BLaER1 treated with 17β-estradiol and CSF1 and Interleukin-3, amounts not matched to agents 10 nM and 100 nM (cell line): Measurements from ENCODE around the gene RAPGEF5.

Source experiments
- H3K27ac ChIP-seq, 11 experiments: shearing (Covaris generic); formaldehyde crosslinking; 2 replicates each; pipeline ENCODE4 v1.8.1; 2022
- H3K27me3 ChIP-seq, 11 experiments: shearing (Covaris generic); formaldehyde crosslinking; 2 replicates each; pipeline ENCODE4 v1.8.1; 2022
- H3K36me3 ChIP-seq, 11 experiments: shearing (Covaris generic); formaldehyde crosslinking; 2 replicates each; pipeline ENCODE4 v1.8.1; 2022
- H3K4me1 ChIP-seq, 10 experiments: shearing (Covaris generic); formaldehyde crosslinking; 2 replicates each; pipeline ENCODE4 v1.8.1; 2022
- H3K4me2 ChIP-seq, 11 experiments: shearing (Covaris generic); formaldehyde crosslinking; 2 replicates each; pipeline ENCODE4 v1.8.1; 2022
- H3K4me3 ChIP-seq, 10 experiments: shearing (Covaris generic); formaldehyde crosslinking; 2 replicates each; pipeline ENCODE4 v1.8.1; 2022
- H3K9ac ChIP-seq, 11 experiments: shearing (Covaris generic); formaldehyde crosslinking; 2 replicates each; pipeline ENCODE4 v1.8.1; 2022
- H3K9me3 ChIP-seq, 11 experiments: shearing (Covaris generic); formaldehyde crosslinking; replicated peaks in 1 of 11; 2 replicates each; pipeline ENCODE4 v1.8.1; 2022
- H4K20me1 ChIP-seq, 11 experiments: shearing (Covaris generic); formaldehyde crosslinking; 2 replicates each; pipeline ENCODE4 v1.8.1; 2022
- Cebpa-rat ChIP-seq, 11 experiments: shearing (Covaris generic); IDR thresholded peaks; 2 replicates each; pipeline ENCODE4 v1.8.1; 2022

The RAPGEF5 gene

DNA sequence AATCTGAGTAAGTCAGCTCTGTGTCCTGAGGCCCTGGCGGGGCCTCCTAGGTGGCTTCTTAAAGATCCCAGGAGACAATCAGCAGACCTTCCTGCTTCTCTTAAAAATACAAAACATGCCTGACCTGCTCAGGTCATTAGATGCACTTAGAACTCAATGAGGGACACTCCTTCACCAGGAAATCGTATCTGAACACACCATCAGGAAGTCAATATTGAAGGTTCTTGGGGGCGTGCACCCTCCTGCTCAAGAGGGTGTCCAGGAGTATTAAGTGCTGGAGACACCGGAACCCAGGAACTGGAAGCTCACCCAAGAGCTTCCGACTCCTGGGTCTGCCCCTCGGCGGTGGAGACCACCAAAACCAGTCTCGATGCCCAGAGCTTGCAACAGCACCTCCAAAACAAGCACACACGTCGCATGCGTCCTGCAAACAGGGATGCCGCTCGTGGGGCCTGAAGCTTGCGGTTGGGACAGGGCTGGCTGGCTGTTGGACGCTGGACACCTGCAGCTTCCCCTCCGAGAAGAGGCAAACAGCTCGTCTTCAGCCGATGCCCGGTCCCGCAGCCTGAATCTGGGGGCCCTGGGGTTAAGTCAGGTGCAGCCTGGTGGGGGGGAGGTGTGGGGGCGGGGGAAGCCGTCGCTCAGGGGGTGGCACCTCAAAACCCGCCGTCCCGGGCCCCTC lies 803 bp downstream of the RAPGEF5 start:
- Histone ChIP-seq H4K20me1 (no peaks in the 10 kb centered on the region), H3K4me2 (peak overlapping the region; percentile 75 to 99 (median 93)), H3K9me3 (peaks cover 28 to 39% (median 32%) of the 10 kb centered on the region in 11 experiments), H3K9ac (peak overlapping the region; percentile 60 to 95 (median 79); a peak in 21 of 22 replicates), H3K36me3 (peaks cover 0 to 37% (median 7%) of the 10 kb centered on the region in 11 experiments; a peak in 12 of 22 replicates), H3K4me1 (peaks cover 4 to 27% (median 14%) of the 10 kb centered on the region in 10 experiments; a peak in 18 of 20 replicates), H3K27ac (peak overlapping the region in 9 of 11 experiments; percentile 30 to 91 (median 74); a peak in 17 of 22 replicates), H3K4me3 (peak overlapping the region; percentile 58 to 89 (median 82)), H3K27me3 (peaks cover 0 to 26% (median 0%) of the 10 kb centered on the region in 11 experiments; a peak in 6 of 22 replicates)
- TF ChIP-seq Cebpa-rat (IDR thresholded peaks at IDR 0.05), result no peak

GRCh38 chr7:22355620-22356009 lies 1.3 kb downstream of the RAPGEF5 start:
- Histone ChIP-seq H3K4me1 (peaks cover 4 to 30% (median 14%) of the 10 kb centered on the region in 10 experiments; a peak in 18 of 20 replicates), H3K4me2 (peak overlapping the region; percentile 75 to 99 (median 93); a peak in 21 of 22 replicates), H4K20me1 (no peaks in the 10 kb centered on the region), H3K27ac (peak overlapping the region in 4 of 11 experiments; percentile 0 to 91 (median 82); a peak in 8 of 22 replicates), H3K9ac (peak overlapping the region in 8 of 11 experiments; percentile 78 to 95 (median 82); a peak in 13 of 22 replicates), H3K4me3 (peak overlapping the region in 9 of 10 experiments; percentile 58 to 89 (median 82); a peak in 17 of 20 replicates), H3K27me3 (peaks cover 0 to 26% (median 0%) of the 10 kb centered on the region in 11 experiments; a peak in 6 of 22 replicates), H3K36me3 (peaks cover 0 to 41% (median 10%) of the 10 kb centered on the region in 11 experiments; a peak in 12 of 22 replicates), H3K9me3 (peaks cover 28 to 40% (median 32%) of the 10 kb centered on the region in 11 experiments)
- TF ChIP-seq Cebpa-rat (IDR thresholded peaks at IDR 0.05), result no peak

GRCh38 chr7:22354462-22354861 lies 2.5 kb downstream of the RAPGEF5 start:
- Histone ChIP-seq H3K9ac (no peak overlapping the region), H3K27ac (no peak overlapping the region), H3K36me3 (peaks cover 0 to 51% (median 13%) of the 10 kb centered on the region in 11 experiments; a peak in 13 of 22 replicates), H3K4me1 (peaks cover 4 to 30% (median 14%) of the 10 kb centered on the region in 10 experiments; a peak in 18 of 20 replicates), H4K20me1 (no peaks in the 10 kb centered on the region), H3K9me3 (peaks cover 29 to 52% (median 36%) of the 10 kb centered on the region in 11 experiments), H3K4me3 (peak overlapping the region in 2 of 10 experiments; percentile 5 to 89; a peak in 2 of 20 replicates), H3K27me3 (peaks cover 0 to 26% (median 0%) of the 10 kb centered on the region in 11 experiments; a peak in 6 of 22 replicates), H3K4me2 (peak overlapping the region in 3 of 11 experiments; percentile 75 to 99 (median 91); a peak in 3 of 22 replicates)
- TF ChIP-seq Cebpa-rat (IDR thresholded peaks at IDR 0.05), result no peak

- Histone ChIP-seq H3K9me3 (peaks cover 30 to 67% (median 48%) of the 10 kb centered on the region in 11 experiments), H3K36me3 (peaks cover 0 to 66% (median 13%) of the 10 kb centered on the region in 11 experiments; a peak in 15 of 22 replicates), H3K4me1 (peaks cover 4 to 30% (median 14%) of the 10 kb centered on the region in 10 experiments; a peak in 18 of 20 replicates), H3K27me3 (peaks cover 0 to 23% (median 0%) of the 10 kb centered on the region in 11 experiments; a peak in 6 of 22 replicates), H3K4me3 (no peak overlapping the region), H3K9ac (no peak overlapping the region), H3K4me2 (no peak overlapping the region), H3K27ac (no peak overlapping the region), H4K20me1 (no peaks in the 10 kb centered on the region)
- no peak for TF ChIP-seq Cebpa-rat (IDR thresholded peaks at IDR 0.05)
These were observed 4.1 kb downstream of the RAPGEF5 start for GRCh38 chr7:22352887-22353286.

GRCh38 chr7:22351878-22352277 lies 5.1 kb downstream of the RAPGEF5 start:
- no peaks in the 10 kb centered on the region for H4K20me1 ChIP-seq
- H3K36me3 ChIP-seq, result peaks cover 0 to 70% (median 13%) of the 10 kb centered on the region in 11 experiments; a peak in 15 of 22 replicates
- no peak overlapping the region for H3K27ac ChIP-seq
- H3K9ac ChIP-seq, result no peak overlapping the region
- peaks cover 4 to 25% (median 14%) of the 10 kb centered on the region in 10 experiments; a peak in 18 of 20 replicates for H3K4me1 ChIP-seq
- peaks cover 30 to 73% (median 51%) of the 10 kb centered on the region in 11 experiments for H3K9me3 ChIP-seq
- no peak for TF ChIP-seq Cebpa-rat (IDR thresholded peaks at IDR 0.05)
- H3K4me2 ChIP-seq, result no peak overlapping the region
- H3K4me3 ChIP-seq, result no peak overlapping the region
- peaks cover 0 to 15% (median 0%) of the 10 kb centered on the region in 11 experiments; a peak in 5 of 22 replicates for H3K27me3 ChIP-seq

DNA sequence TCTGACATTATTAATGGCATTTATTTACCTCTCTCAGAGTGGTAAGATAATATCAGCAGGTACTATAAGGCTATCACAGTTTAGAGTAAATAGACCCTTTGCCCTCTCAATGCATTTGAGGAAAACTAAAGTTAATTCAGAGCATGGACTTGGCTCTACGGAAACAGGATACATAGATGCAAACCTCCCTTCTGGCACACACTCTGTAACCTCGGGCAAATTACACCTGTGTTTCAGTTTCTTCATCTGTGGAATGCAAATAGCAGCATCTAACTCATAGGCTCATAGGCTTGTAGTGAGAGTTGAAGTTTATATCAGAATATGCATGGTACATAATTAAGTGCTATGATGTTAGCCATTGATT lies 5.6 kb downstream of the RAPGEF5 start:
- Histone ChIP-seq H3K36me3 (peaks cover 0 to 70% (median 13%) of the 10 kb centered on the region in 11 experiments; a peak in 15 of 22 replicates), H3K4me2 (0 out of 22 replicates have a peak overlapping the region, but pooled peaks of 2 of the 11 experiments have one; percentile 3 to 7), H3K4me3 (no peak overlapping the region), H3K27me3 (peaks cover 0 to 12% (median 0%) of the 10 kb centered on the region in 11 experiments; a peak in 5 of 22 replicates), H4K20me1 (no peaks in the 10 kb centered on the region), H3K4me1 (peaks cover 4 to 25% (median 13%) of the 10 kb centered on the region in 10 experiments; a peak in 18 of 20 replicates), H3K27ac (no peak overlapping the region), H3K9ac (no peak overlapping the region), H3K9me3 (peaks cover 30 to 73% (median 51%) of the 10 kb centered on the region in 11 experiments)
- no peak for TF ChIP-seq Cebpa-rat (IDR thresholded peaks at IDR 0.05)

GRCh38 chr7:22350466-22351328 lies 6.3 kb downstream of the RAPGEF5 start:
- Histone ChIP-seq H4K20me1 (no peaks in the 10 kb centered on the region), H3K36me3 (peaks cover 0 to 70% (median 13%) of the 10 kb centered on the region in 11 experiments; a peak in 15 of 22 replicates), H3K9me3 (peaks cover 30 to 73% (median 51%) of the 10 kb centered on the region in 11 experiments), H3K4me2 (0 out of 22 replicates have a peak overlapping the region, but pooled peaks of 2 of the 11 experiments have one; percentile 3 to 7), H3K4me1 (peaks cover 0 to 20% (median 8%) of the 10 kb centered on the region in 10 experiments; a peak in 15 of 20 replicates), H3K27ac (no peak overlapping the region), H3K4me3 (no peak overlapping the region), H3K9ac (no peak overlapping the region), H3K27me3 (peaks cover 0 to 6% (median 0%) of the 10 kb centered on the region in 11 experiments; a peak in 4 of 22 replicates)
- TF ChIP-seq Cebpa-rat (IDR thresholded peaks at IDR 0.05), result no peak

DNA sequence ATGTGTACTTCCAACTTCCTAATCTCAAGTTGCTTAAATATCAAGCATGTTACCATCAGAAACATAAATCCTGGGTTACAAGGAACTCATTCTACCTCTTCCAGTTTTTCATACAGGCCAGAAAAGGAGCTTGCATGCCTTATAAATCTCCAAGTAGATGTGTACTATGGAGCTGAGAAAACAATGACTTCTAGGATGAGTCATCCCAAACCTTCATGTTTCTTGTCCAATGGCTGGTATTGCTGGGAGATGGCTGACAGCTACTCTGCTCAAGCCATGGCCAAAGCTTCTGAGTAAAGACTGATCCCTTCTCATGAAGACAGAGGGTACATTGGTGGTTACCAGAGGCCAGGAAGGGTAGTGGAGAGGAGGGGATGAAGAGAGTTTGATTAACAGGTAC lies 8.6 kb downstream of the RAPGEF5 start:
- Histone ChIP-seq H3K27ac (no peak overlapping the region), H3K4me1 (peaks cover 0 to 14% (median 0%) of the 10 kb centered on the region in 10 experiments; a peak in 5 of 20 replicates), H3K9me3 (peaks cover 15 to 76% (median 50%) of the 10 kb centered on the region in 11 experiments), H3K4me3 (no peak overlapping the region), H3K27me3 (no peaks in the 10 kb centered on the region), H3K36me3 (peaks cover 0 to 77% (median 11%) of the 10 kb centered on the region in 11 experiments; a peak in 15 of 22 replicates), H4K20me1 (no peaks in the 10 kb centered on the region), H3K4me2 (no peak overlapping the region), H3K9ac (no peak overlapping the region)
- no peak for TF ChIP-seq Cebpa-rat (IDR thresholded peaks at IDR 0.05)
